ENCODE measurements around the gene LSM14B.

Gene LSM14B

GRCh38 chr20:62165762-62166399, 43.6 kb downstream of the LSM14B start:
- no peak overlapping the region for H3K4me3 ChIP-seq (ENCODE audit: low read depth, low read length)

DNA sequence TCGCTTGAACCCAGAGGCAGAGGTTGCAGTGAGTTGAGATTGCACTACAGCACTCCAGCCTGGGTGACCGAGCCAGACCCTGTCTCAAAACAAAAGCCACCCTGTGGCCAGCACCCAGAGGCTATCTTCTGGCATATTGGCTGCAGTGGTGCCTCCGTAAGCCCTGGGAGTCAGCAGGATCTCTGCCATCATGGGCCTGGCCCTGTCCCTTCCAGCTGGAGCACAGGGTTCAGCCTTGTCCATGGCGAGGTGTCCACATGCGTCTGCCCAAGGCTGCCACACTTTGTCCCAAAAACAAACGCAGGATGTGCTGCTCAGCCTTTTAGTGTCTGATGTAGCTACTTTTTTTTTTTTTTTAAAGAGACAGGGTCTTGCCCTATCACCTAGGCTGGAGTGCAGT, 45.2 kb downstream of the LSM14B start:
- H3K4me3 ChIP-seq (ENCODE audit: low read depth, low read length), result no peak overlapping the region
- no peak for TF ChIP-seq CTCF (IDR thresholded peaks at IDR 0.05; ENCODE audit: low read depth, low read length)

More at GRCh38 chr20:62165762-62166399, 43.6 kb downstream of the LSM14B start:
- TF ChIP-seq CTCF (IDR thresholded peaks at IDR 0.05; ENCODE audit: low read depth, low read length), result no peak

GRCh38 chr20:62168061-62168460, 45.8 kb downstream of the LSM14B start:
- no peak overlapping the region for H3K4me3 ChIP-seq (ENCODE audit: low read depth, low read length)
- TF ChIP-seq CTCF (IDR thresholded peaks at IDR 0.05; ENCODE audit: low read depth, low read length), result no peak

DNA sequence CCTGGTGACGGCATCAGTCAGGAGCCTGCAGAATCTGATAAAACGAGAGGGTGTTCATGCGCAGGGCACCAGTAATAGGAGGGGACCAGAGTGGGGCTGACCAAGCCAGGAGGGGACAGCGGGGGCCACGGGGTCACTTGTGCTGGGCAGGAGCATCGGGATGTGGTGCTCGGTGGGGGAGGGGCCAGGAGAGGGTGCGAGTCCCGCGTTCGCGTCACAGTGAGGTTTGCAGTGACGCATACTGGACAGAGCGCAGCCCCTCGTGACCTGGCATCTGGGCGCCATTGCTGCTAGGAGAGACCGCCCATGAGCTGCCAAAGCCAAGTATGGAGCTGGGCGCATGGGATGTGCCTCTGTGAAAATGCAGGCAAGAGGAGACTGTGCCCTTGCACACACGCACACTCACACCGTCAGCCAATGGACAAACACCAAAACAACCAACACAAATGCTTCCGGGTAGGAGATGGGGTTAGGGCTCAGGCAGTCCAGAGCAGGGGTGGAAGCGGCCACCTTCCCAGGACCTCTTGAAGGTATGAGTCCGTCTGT, 46.7 kb downstream of the LSM14B start:
- no peak overlapping the region for H3K4me3 ChIP-seq (ENCODE audit: low read depth, low read length)
- TF ChIP-seq CTCF (IDR thresholded peaks at IDR 0.05; ENCODE audit: low read depth, low read length), result no peak

GRCh38 chr20:62170536-62170935, 48.3 kb downstream of the LSM14B start:
- no peak for TF ChIP-seq CTCF (IDR thresholded peaks at IDR 0.05; ENCODE audit: low read depth, low read length)
- H3K4me3 ChIP-seq (ENCODE audit: low read depth, low read length), result no peak overlapping the region

GRCh38 chr20:62171245-62171644, 49.0 kb downstream of the LSM14B start:
- no peak for TF ChIP-seq CTCF (IDR thresholded peaks at IDR 0.05; ENCODE audit: low read depth, low read length)
- no peak overlapping the region for H3K4me3 ChIP-seq (ENCODE audit: low read depth, low read length)

GRCh38 chr20:62172666-62173065, 50.4 kb downstream of the LSM14B start:
- TF ChIP-seq CTCF (IDR thresholded peaks at IDR 0.05; ENCODE audit: low read depth, low read length), result no peak
- H3K4me3 ChIP-seq (ENCODE audit: low read depth, low read length), result no peak overlapping the region
